ENCODE measurements around the gene KLHL26. TPM values are rescaled to one million over a fixed set of nuclear protein-coding genes. Genes with fewer than 3 reads are reported as not detected.

The KLHL26 gene
- total RNA-seq, 4 donors from 2014 or later, result 7.0 to 15.7 (median 7.6) TPM

DNA sequence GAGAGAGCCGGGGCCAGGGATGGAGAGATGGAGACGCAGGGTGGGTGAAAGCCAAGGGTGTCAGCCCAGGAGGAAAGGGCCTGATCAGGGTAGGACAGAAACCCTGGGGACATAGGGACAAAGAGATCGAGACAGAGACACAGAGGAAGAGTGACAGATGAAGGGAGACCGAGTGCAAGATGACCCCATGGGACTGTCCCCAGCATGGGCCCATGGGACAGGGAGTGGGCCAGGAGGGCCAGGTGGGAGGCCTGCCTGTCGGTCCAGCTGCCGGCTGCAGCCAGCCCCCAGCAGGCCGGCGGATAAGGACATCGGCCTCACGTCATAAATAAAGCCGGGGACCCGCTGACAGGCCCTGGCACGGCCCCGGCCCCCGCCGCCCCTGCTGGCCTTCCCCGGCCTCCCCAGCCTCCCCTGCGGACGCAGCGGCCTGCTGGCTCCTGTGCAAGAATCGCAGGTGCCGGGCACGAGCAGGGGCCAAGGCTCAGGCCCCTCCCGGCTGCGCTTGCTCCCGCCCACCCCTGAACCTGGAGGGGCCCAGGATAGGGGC, 41.9 kb upstream of the KLHL26 start:
- in situ Hi-C loops (cut with MboI; ENCODE audit: low pct_ligation_motif_present in 1 of 4, low pct_unique_long_range_greater_than_20kb in 1 of 4, low sequenced_read_pairs in 3 of 4), result loop anchor here (10.0 to 25.0 kb wide), 3 partner anchors 133 to 250 kb away; partner anchors contain the start of gene UPF1 (in 2 of the 4)
- intact Hi-C loops (cut with DNase I; ENCODE audit: low total_unique reads), result loop anchor here (5.0 kb wide), 1 partner anchor 252 kb away; no protein-coding TSS in a partner anchor
- peak overlapping the region in 1 of 4 donors; percentile 46 for H3K4me3 ChIP-seq
- no peak for DNase-seq
- 10 to 20% methylated on average over 2 to 15 of the region's 26 CpGs for WGBS, 2 donors (ENCODE audit: low coverage in 1 of 2)
- peak overlapping the region in 1 of 4 donors; percentile 14 for H3K27ac ChIP-seq
- H3K4me1 ChIP-seq, result peaks cover 10 to 21% (median 19%) of the 10 kb centered on the region in 4 donors
- TF ChIP-seq, protein P1, sequence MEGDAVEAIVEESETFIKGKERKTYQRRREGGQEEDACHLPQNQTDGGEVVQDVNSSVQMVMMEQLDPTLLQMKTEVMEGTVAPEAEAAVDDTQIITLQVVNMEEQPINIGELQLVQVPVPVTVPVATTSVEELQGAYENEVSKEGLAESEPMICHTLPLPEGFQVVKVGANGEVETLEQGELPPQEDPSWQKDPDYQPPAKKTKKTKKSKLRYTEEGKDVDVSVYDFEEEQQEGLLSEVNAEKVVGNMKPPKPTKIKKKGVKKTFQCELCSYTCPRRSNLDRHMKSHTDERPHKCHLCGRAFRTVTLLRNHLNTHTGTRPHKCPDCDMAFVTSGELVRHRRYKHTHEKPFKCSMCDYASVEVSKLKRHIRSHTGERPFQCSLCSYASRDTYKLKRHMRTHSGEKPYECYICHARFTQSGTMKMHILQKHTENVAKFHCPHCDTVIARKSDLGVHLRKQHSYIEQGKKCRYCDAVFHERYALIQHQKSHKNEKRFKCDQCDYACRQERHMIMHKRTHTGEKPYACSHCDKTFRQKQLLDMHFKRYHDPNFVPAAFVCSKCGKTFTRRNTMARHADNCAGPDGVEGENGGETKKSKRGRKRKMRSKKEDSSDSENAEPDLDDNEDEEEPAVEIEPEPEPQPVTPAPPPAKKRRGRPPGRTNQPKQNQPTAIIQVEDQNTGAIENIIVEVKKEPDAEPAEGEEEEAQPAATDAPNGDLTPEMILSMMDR (IDR thresholded peaks at IDR 0.05), result no peak
- no peak for TF ChIP-seq POLR2AphosphoS5 (IDR thresholded peaks at IDR 0.05)
- no peak for TF ChIP-seq EP300 (IDR thresholded peaks at IDR 0.05; ENCODE audit: low read depth)
- no peak for TF ChIP-seq POLR2A (IDR thresholded peaks at IDR 0.05)
- H3K27me3 ChIP-seq, result peaks cover 42% of the 10 kb centered on the region
- peaks cover 0 to 4% (median 0%) of the 10 kb centered on the region in 4 donors for H3K36me3 ChIP-seq
- no peaks in the 10 kb centered on the region for H3K9me3 ChIP-seq

DNA sequence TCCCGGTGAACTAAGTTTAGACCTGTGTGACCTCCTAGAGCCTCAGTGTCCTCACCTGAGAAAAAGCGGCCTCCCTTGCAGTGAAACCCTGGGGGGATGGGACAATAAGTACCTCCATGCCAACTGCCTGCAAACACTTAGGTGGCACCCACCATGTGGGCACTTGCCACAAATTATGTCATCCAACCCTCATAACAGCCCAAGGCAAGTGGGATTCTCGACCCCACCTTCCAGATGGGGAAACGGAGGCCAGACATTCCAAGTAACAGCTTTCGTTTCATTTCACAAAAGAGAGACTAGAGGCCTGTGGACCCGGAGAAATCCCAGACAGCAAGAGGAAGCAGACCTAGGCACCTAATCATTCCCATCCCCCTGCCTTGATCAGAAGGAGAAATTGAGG, 41.4 kb upstream of the KLHL26 start:
- H3K36me3 ChIP-seq, result peaks cover 0 to 4% (median 0%) of the 10 kb centered on the region in 4 donors
- H3K27ac ChIP-seq, result no peak overlapping the region
- DNase-seq, result no peak
- peaks cover 10 to 18% (median 16%) of the 10 kb centered on the region in 4 donors for H3K4me1 ChIP-seq
- peaks cover 47% of the 10 kb centered on the region for H3K27me3 ChIP-seq
- no peaks in the 10 kb centered on the region for H3K9me3 ChIP-seq
- in situ Hi-C loops (cut with MboI; ENCODE audit: low pct_ligation_motif_present in 1 of 4, low pct_unique_long_range_greater_than_20kb in 1 of 4, low sequenced_read_pairs in 3 of 4) (loop anchor here (10.0 to 25.0 kb wide), 3 partner anchors 133 to 249 kb away; partner anchors contain the start of gene UPF1 (in 2 of the 4)), intact Hi-C loops (cut with DNase I; ENCODE audit: low total_unique reads) (no loop called here)
- H3K4me3 ChIP-seq, result no peak overlapping the region
- 74% methylated on average over 6 of the region's 6 CpGs; no CpG with 5 or more reads in 1 of the 2 donors for WGBS, 2 donors (ENCODE audit: low coverage in 1 of 2)
- no peak for TF ChIP-seq POLR2A (IDR thresholded peaks at IDR 0.05)
- no peak for TF ChIP-seq EP300 (IDR thresholded peaks at IDR 0.05; ENCODE audit: low read depth)
- no peak for TF ChIP-seq POLR2AphosphoS5 (IDR thresholded peaks at IDR 0.05)
- TF ChIP-seq, protein P1 (IDR thresholded peaks at IDR 0.05), result no peak

DNA sequence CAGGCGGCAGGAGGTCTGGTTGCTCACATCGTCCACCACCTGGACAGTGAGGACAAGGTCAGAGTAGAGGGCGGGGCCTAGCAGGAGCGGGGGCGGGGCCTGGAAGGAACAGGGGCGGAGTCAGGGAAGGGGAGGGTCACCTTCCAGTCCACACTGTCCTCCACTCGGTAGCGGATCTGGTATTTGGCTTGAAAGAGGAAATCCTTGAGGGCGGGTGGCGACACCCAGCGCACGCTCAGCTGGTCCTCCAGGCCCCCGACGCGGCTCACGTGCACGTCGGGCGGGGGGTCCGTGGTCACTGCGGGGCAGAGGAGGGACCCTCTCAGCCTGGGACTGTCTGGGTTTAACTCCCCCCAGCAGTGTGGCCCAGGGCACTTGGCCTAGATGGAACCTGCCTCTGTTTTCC, 40.1 kb upstream of the KLHL26 start:
- WGBS, 2 donors (ENCODE audit: low coverage in 1 of 2), result 18% methylated on average over 20 of the region's 21 CpGs; no CpG with 5 or more reads in 1 of the 2 donors

More for the DNA sequence above, 40.1 kb upstream of the KLHL26 start:
- DNase-seq, result peak; percentile 63
- H3K27me3 ChIP-seq, result peaks cover 60% of the 10 kb centered on the region
- H3K9me3 ChIP-seq, result no peaks in the 10 kb centered on the region
- TF ChIP-seq, protein P1 (IDR thresholded peaks at IDR 0.05), result no peak
- TF ChIP-seq EP300 (IDR thresholded peaks at IDR 0.05; ENCODE audit: low read depth), result no peak
- no peak for TF ChIP-seq POLR2AphosphoS5 (IDR thresholded peaks at IDR 0.05)
- no peak for TF ChIP-seq POLR2A (IDR thresholded peaks at IDR 0.05)
- H3K4me1 ChIP-seq, result peaks cover 10 to 18% (median 16%) of the 10 kb centered on the region in 4 donors
- intact Hi-C loops (cut with DNase I; ENCODE audit: low total_unique reads) (no loop called here), in situ Hi-C loops (cut with MboI; ENCODE audit: low pct_ligation_motif_present in 1 of 4, low pct_unique_long_range_greater_than_20kb in 1 of 4, low sequenced_read_pairs in 3 of 4) (loop anchor here (10.0 to 25.0 kb wide), 3 partner anchors 134 to 248 kb away; partner anchors contain the start of gene UPF1 (in 2 of the 4))
- H3K4me3 ChIP-seq, result no peak overlapping the region
- H3K36me3 ChIP-seq, result no peaks in the 10 kb centered on the region
- H3K27ac ChIP-seq, result no peak overlapping the region

All from transverse colon (tissue), 4 donors.